CD14-positive monocyte (primary cell): ENCODE data around the gene TAS2R13. TPM values are rescaled to one million over a fixed set of nuclear protein-coding genes. Genes with fewer than 3 reads are reported as not detected.

Source experiments
- DNase-seq, 3 donors: peaks; one replicate each; pipeline ENCODE4 v3.0.0-alpha.2; 2011 to 2022
- H2AFZ ChIP-seq: 2 replicates; pipeline ENCODE4 v1.6.0; 2012; ENCODE audit warnings: mild to moderate bottlenecking, low read depth, low read length, inconsistent platforms; ENCODE audit not compliant: insufficient read depth, poor library complexity, severe bottlenecking
- H3K27ac ChIP-seq, 2 donors: 1 replicate in 1 of 2; 2 replicates in 1 of 2; pipeline ENCODE4 v1.5.1; 2012 to 2013; ENCODE audit warnings: low read length in 2 of 2, control low read depth in 1 of 2, inconsistent platforms in 1 of 2, low read depth in 1 of 2, mild to moderate bottlenecking in 1 of 2
- H3K27me3 ChIP-seq, 2 donors: one replicate each; pipeline versions ENCODE4 v1.6.0 to v1.6.1; 2011 to 2013; ENCODE audit warnings: low read length in 2 of 2; ENCODE audit not compliant: control insufficient read depth in 2 of 2, insufficient read depth in 2 of 2
- H3K36me3 ChIP-seq, 2 donors: replicated peaks in 1 of 2; 1 replicate in 1 of 2; 2 replicates in 1 of 2; pipeline versions ENCODE4 v1.5.1 to v1.6.1; 2012 to 2013; ENCODE audit warnings: low read length in 2 of 2, control low read depth in 1 of 2, inconsistent platforms in 1 of 2, mild to moderate bottlenecking in 1 of 2; ENCODE audit not compliant: insufficient read depth in 2 of 2, control insufficient read depth in 1 of 2
- H3K4me1 ChIP-seq, 2 donors: 1 replicate in 1 of 2; 2 replicates in 1 of 2; pipeline versions ENCODE4 v1.5.1 to v1.6.1; 2012 to 2013; ENCODE audit warnings: low read length in 2 of 2, control low read depth in 1 of 2, inconsistent platforms in 1 of 2, mild to moderate bottlenecking in 1 of 2, moderate library complexity in 1 of 2; ENCODE audit not compliant: insufficient read depth in 2 of 2, control insufficient read depth in 1 of 2
- H3K4me2 ChIP-seq: replicated peaks from 2 replicates; pipeline ENCODE3; 2012; ENCODE audit warnings: low read length, moderate library complexity, mild to moderate bottlenecking; ENCODE audit not compliant: poor library complexity, severe bottlenecking; ENCODE audit errors: extremely low read depth
- H3K4me3 ChIP-seq, 3 experiments: fragments of 200-600 bp in 1 of 3; sonication (generic) in 1 of 3; replicated peaks in 1 of 3; 1 replicate in 2 of 3; 2 replicates in 1 of 3; pipeline ENCODE4 v1.5.1; 2011 to 2013; ENCODE audit warnings: low read length in 3 of 3, mild to moderate bottlenecking in 3 of 3, control low read depth in 2 of 3, low read depth in 2 of 3, inconsistent platforms in 1 of 3, moderate library complexity in 1 of 3
- H3K79me2 ChIP-seq: 2 replicates; pipeline ENCODE4 v1.6.0; 2012; ENCODE audit warnings: mild to moderate bottlenecking, control low read depth, inconsistent platforms, low read length, moderate library complexity; ENCODE audit not compliant: insufficient read depth
- H3K9ac ChIP-seq: 2 replicates; pipeline ENCODE4 v1.6.0; 2017; ENCODE audit warnings: low read length, mild to moderate bottlenecking; ENCODE audit not compliant: insufficient read depth, poor library complexity, severe bottlenecking
- H3K9me3 ChIP-seq, 2 donors: replicated peaks in 1 of 2; 1 replicate in 1 of 2; 2 replicates in 1 of 2; pipeline versions ENCODE4 v1.5.1 to v1.6.1; 2012 to 2013; ENCODE audit warnings: low read length in 2 of 2, control low read depth in 1 of 2; ENCODE audit not compliant: control insufficient read depth in 1 of 2, insufficient read depth in 1 of 2
- H4K20me1 ChIP-seq: 2 replicates; pipeline ENCODE4 v1.6.0; 2012; ENCODE audit warnings: mild to moderate bottlenecking, low read length, control low read depth, moderate library complexity; ENCODE audit not compliant: insufficient read depth
- H3K27ac Mint-ChIP-seq, 7 donors: one replicate each; pipeline ENCODE4 v1.8.0; 2020; ENCODE audit warnings: mild to moderate bottlenecking in 7 of 7, mixed read lengths in 7 of 7, moderate library complexity in 6 of 7, inconsistent platforms in 2 of 7
- H3K27me3 Mint-ChIP-seq, 3 donors: one replicate each; pipeline ENCODE4 v1.8.0; 2021 to 2022; ENCODE audit warnings: low read depth in 3 of 3, mild to moderate bottlenecking in 3 of 3, mixed read lengths in 3 of 3, moderate library complexity in 3 of 3, inconsistent platforms in 1 of 3
- H3K36me3 Mint-ChIP-seq, 2 donors: one replicate each; pipeline ENCODE4 v1.8.0; 2020; ENCODE audit warnings: mixed read lengths in 2 of 2, inconsistent platforms in 1 of 2, mild to moderate bottlenecking in 1 of 2
- H3K4me1 Mint-ChIP-seq: one replicate; pipeline ENCODE4 v1.8.0; 2020; ENCODE audit warnings: mild to moderate bottlenecking, mixed read lengths
- H3K4me3 Mint-ChIP-seq, 2 donors: one replicate each; pipeline ENCODE4 v1.8.0; 2020; ENCODE audit warnings: mild to moderate bottlenecking in 2 of 2, mixed read lengths in 2 of 2, moderate library complexity in 1 of 2
- H3K9me3 Mint-ChIP-seq, 7 donors: one replicate each; pipeline ENCODE4 v1.8.0; 2020 to 2022; ENCODE audit warnings: mixed read lengths in 7 of 7, mild to moderate bottlenecking in 6 of 7, moderate library complexity in 6 of 7, inconsistent platforms in 2 of 7
- WGBS: methylation state at CpG from one replicate; pipeline ENCODE4 v1.1.5; 2013; ENCODE audit warnings: missing lambda C conversion rate; ENCODE audit not compliant: insufficient coverage; 5-methylcytosine and 5-hydroxymethylcytosine counted together
- intact Hi-C, 2 donors: fragments of 100-400 bp; cut with micrococcal nuclease; formaldehyde crosslinking; loops; one replicate each; pipeline versions ENCODE4 v1.15.0 to v1.15.1; 2023
- polyA plus RNA-seq, 3 donors: library from polyadenylated mRNA; depleted of rRNA in 1 of 3; unstranded in 2 of 3; stranded (reverse) in 1 of 3; fragments of 300-500 nt in 2 of 3; fragments of >200 nt in 1 of 3; fragmentation: Illumina TruSeq in 2 of 3; gene quantifications; 1 replicate in 2 of 3; 2 replicates in 1 of 3; pipeline ENCODE4 v1.2.3, GENCODE V29; 2012 to 2021
- TF ChIP-seq, protein P1 (sequence below): fragments of 200-600 bp; IDR thresholded peaks from one replicate; pipeline ENCODE4 v1.8.0; 2022; ENCODE audit warnings: antibody characterized with exemption, mild to moderate bottlenecking

The TAS2R13 gene
- polyA plus RNA-seq, 3 donors = not detected

DNA sequence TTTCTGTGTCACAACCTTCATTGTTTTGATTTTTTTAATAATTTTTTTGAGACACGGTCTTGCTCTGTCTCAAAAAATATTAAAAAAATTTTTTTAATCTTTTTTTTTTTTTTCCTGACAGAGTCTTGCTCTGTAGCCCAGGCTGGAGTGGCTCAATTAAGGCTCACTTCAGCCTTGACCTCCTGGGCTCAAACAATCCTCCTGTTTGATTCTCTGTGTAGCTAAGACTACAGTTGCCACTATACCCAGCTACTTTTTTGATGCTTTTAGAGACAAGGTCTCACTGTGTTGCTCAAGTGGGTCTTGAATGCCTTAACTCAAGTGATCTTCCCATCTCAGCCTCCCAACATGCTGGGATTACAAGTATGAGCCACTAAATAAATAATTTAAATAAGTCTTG lies 10.4 kb upstream of the TAS2R13 start:
- peaks cover 0 to 3% (median 0%) of the 10 kb centered on the region in 3 donors for H3K27me3 Mint-ChIP-seq
- no peak overlapping the region for H3K4me2 ChIP-seq
- no peaks in the 10 kb centered on the region for H3K4me1 ChIP-seq
- peaks cover 0 to 12% (median 5%) of the 10 kb centered on the region in 7 donors for H3K9me3 Mint-ChIP-seq
- no peak overlapping the region for H3K27ac ChIP-seq
- WGBS = no CpG with 5 or more reads among the region's 1 CpG
- intact Hi-C loops = no loop called here
- H3K9me3 ChIP-seq = no peaks in the 10 kb centered on the region
- H3K4me3 Mint-ChIP-seq = no peak overlapping the region
- H3K9ac ChIP-seq = no peak overlapping the region
- no peak overlapping the region for H3K27ac Mint-ChIP-seq
- H3K79me2 ChIP-seq = no peaks in the 10 kb centered on the region
- no peak overlapping the region for H3K4me3 ChIP-seq
- no peak overlapping the region for H2AFZ ChIP-seq
- H4K20me1 ChIP-seq = no peaks in the 10 kb centered on the region
- DNase-seq = no peak
- H3K4me1 Mint-ChIP-seq = no peaks in the 10 kb centered on the region
- no peaks in the 10 kb centered on the region for H3K36me3 Mint-ChIP-seq
- H3K27me3 ChIP-seq = no peaks in the 10 kb centered on the region
- TF ChIP-seq, protein P1, sequence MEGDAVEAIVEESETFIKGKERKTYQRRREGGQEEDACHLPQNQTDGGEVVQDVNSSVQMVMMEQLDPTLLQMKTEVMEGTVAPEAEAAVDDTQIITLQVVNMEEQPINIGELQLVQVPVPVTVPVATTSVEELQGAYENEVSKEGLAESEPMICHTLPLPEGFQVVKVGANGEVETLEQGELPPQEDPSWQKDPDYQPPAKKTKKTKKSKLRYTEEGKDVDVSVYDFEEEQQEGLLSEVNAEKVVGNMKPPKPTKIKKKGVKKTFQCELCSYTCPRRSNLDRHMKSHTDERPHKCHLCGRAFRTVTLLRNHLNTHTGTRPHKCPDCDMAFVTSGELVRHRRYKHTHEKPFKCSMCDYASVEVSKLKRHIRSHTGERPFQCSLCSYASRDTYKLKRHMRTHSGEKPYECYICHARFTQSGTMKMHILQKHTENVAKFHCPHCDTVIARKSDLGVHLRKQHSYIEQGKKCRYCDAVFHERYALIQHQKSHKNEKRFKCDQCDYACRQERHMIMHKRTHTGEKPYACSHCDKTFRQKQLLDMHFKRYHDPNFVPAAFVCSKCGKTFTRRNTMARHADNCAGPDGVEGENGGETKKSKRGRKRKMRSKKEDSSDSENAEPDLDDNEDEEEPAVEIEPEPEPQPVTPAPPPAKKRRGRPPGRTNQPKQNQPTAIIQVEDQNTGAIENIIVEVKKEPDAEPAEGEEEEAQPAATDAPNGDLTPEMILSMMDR = no peak
- H3K36me3 ChIP-seq = no peaks in the 10 kb centered on the region

- peaks cover 0 to 8% (median 0%) of the 10 kb centered on the region in 7 donors for H3K9me3 Mint-ChIP-seq
- no peak overlapping the region for H2AFZ ChIP-seq
- H3K4me3 ChIP-seq = no peak overlapping the region
- no peak overlapping the region for H3K9ac ChIP-seq
- no CpG with 5 or more reads among the region's 8 CpGs for WGBS
- H3K4me1 Mint-ChIP-seq = peaks cover 2% of the 10 kb centered on the region
- no peaks in the 10 kb centered on the region for H3K36me3 ChIP-seq
- H3K27me3 ChIP-seq = no peaks in the 10 kb centered on the region
- intact Hi-C loops = no loop called here
- no peaks in the 10 kb centered on the region for H3K4me1 ChIP-seq
- TF ChIP-seq, protein P1 = no peak
- H3K9me3 ChIP-seq = peaks cover 0 to 2% of the 10 kb centered on the region in 2 donors
- no peaks in the 10 kb centered on the region for H3K27me3 Mint-ChIP-seq
- no peak overlapping the region for H3K4me2 ChIP-seq
- H3K79me2 ChIP-seq = no peaks in the 10 kb centered on the region
- H3K27ac ChIP-seq = no peak overlapping the region
- no peaks in the 10 kb centered on the region for H4K20me1 ChIP-seq
- H3K36me3 Mint-ChIP-seq = no peaks in the 10 kb centered on the region
- no peak overlapping the region for H3K27ac Mint-ChIP-seq
- H3K4me3 Mint-ChIP-seq = no peak overlapping the region
- no peak for DNase-seq
Measured at GRCh38 chr12:10910380-10910779, 1.0 kb upstream of the TAS2R13 start.
